ENCODE results near the gene TRIM28. TPM values are rescaled to one million over a fixed set of nuclear protein-coding genes. Genes with fewer than 3 reads are reported as not detected.

Gene TRIM28
- total RNA-seq, 2 experiments from 2014 or later, result 345 TPM

- Mint-ChIP-seq H3K9me3 (no peaks in the 10 kb centered on the region), H3K4me1 (peaks cover 46% of the 10 kb centered on the region), H3K27me3 (no peaks in the 10 kb centered on the region), H3K4me3 (peak overlapping the region; percentile 80), H3K27ac (peak overlapping the region; percentile 84), H3K36me3 (ENCODE audit: low read depth) (peaks cover 23% of the 10 kb centered on the region)
- POLR2A ChIA-PET, result interaction anchor here (0.8 to 2.5 kb wide), 12 partner anchors 13 to 330 kb away, joined by 3 to 13 read pairs (median 5); partner anchors contain the start of genes CHMP2A, TRIM28, UBE2M and ZNF274
- CTCF ChIA-PET, result interaction anchor here (0.6 to 2.1 kb wide), 35 partner anchors 8 to 1049 kb away, joined by 3 to 33 read pairs (median 3); partner anchors contain the start of genes CHMP2A, TRIM28, UBE2M and ZNF132
- peak; percentile 97 for DNase-seq
These were observed 29.9 kb upstream of the TRIM28 start for GRCh38 chr19:58513694-58514563.

GRCh38 chr19:58514564-58515022 is 29.3 kb upstream of the TRIM28 start:
- ChIA-PET POLR2A (interaction anchor here (1.0 to 2.5 kb wide), 10 partner anchors 15 to 331 kb away, joined by 3 to 13 read pairs (median 6); partner anchors contain the start of genes CHMP2A, TRIM28, UBE2M and ZNF274), CTCF (interaction anchor here (0.6 to 2.1 kb wide), 34 partner anchors 7 to 1049 kb away, joined by 3 to 33 read pairs (median 3); partner anchors contain the start of genes CHMP2A, TRIM28, UBE2M and ZNF132)
- H3K27ac Mint-ChIP-seq, result peak overlapping the region; percentile 76
- H3K36me3 Mint-ChIP-seq (ENCODE audit: low read depth), result peaks cover 30% of the 10 kb centered on the region
- H3K27me3 Mint-ChIP-seq, result no peaks in the 10 kb centered on the region
- H3K9me3 Mint-ChIP-seq, result no peaks in the 10 kb centered on the region
- no peak for DNase-seq
- peaks cover 48% of the 10 kb centered on the region for H3K4me1 Mint-ChIP-seq
- H3K4me3 Mint-ChIP-seq, result peak overlapping the region; percentile 80

GRCh38 chr19:58515259-58515658 is 28.6 kb upstream of the TRIM28 start:
- Mint-ChIP-seq H3K9me3 (no peaks in the 10 kb centered on the region), H3K36me3 (ENCODE audit: low read depth) (peaks cover 31% of the 10 kb centered on the region), H3K4me3 (peak overlapping the region; percentile 28), H3K4me1 (peaks cover 53% of the 10 kb centered on the region), H3K27me3 (no peaks in the 10 kb centered on the region), H3K27ac (peak overlapping the region; percentile 59)
- no peak for DNase-seq
- CTCF ChIA-PET, result no interaction called here
- POLR2A ChIA-PET, result interaction anchor here (1.2 to 2.5 kb wide), 3 partner anchors 16 to 60 kb away, joined by 3 to 13 read pairs (median 7); partner anchors contain the start of gene CHMP2A

GRCh38 chr19:58516246-58516836 is 27.5 kb upstream of the TRIM28 start:
- POLR2A ChIA-PET, result no interaction called here
- H3K27me3 Mint-ChIP-seq, result no peaks in the 10 kb centered on the region
- peaks cover 31% of the 10 kb centered on the region for H3K36me3 Mint-ChIP-seq (ENCODE audit: low read depth)
- peak overlapping the region; percentile 59 for H3K27ac Mint-ChIP-seq
- H3K4me3 Mint-ChIP-seq, result no peak overlapping the region
- CTCF ChIA-PET, result interaction anchor here (1.2 kb wide), 1 partner anchor 65 kb away, joined by 3 read pairs; no protein-coding TSS in a partner anchor
- peaks cover 57% of the 10 kb centered on the region for H3K4me1 Mint-ChIP-seq
- no peaks in the 10 kb centered on the region for H3K9me3 Mint-ChIP-seq
- DNase-seq, result no peak

GRCh38 chr19:58516964-58517833 is 26.7 kb upstream of the TRIM28 start:
- ChIA-PET POLR2A (interaction anchor here (3.3 to 4.2 kb wide), 5 partner anchors 28 to 63 kb away, joined by 19 to 57 read pairs (median 43); partner anchors contain the start of genes CHMP2A, TRIM28 and UBE2M), CTCF (interaction anchor here (1.2 kb wide), 2 partner anchors 63 to 64 kb away, joined by 3 read pairs; no protein-coding TSS in a partner anchor)
- Mint-ChIP-seq H3K9me3 (no peaks in the 10 kb centered on the region), H3K27ac (peak overlapping the region; percentile 26), H3K4me1 (peaks cover 60% of the 10 kb centered on the region), H3K27me3 (no peaks in the 10 kb centered on the region), H3K4me3 (peak overlapping the region; percentile 21), H3K36me3 (ENCODE audit: low read depth) (peaks cover 31% of the 10 kb centered on the region)
- no peak for DNase-seq

- H3K4me1 Mint-ChIP-seq, result peaks cover 57% of the 10 kb centered on the region
- H3K4me3 Mint-ChIP-seq, result peak overlapping the region; percentile 94
- H3K9me3 Mint-ChIP-seq, result no peaks in the 10 kb centered on the region
- H3K27me3 Mint-ChIP-seq, result no peaks in the 10 kb centered on the region
- H3K27ac Mint-ChIP-seq, result peak overlapping the region; percentile 99
- POLR2A ChIA-PET, result interaction anchor here (0.9 to 4.2 kb wide), 19 partner anchors 10 to 365 kb away, joined by 3 to 57 read pairs (median 5); partner anchors contain the start of genes CHMP2A, MZF1, RPS5 and TRIM28
- H3K36me3 Mint-ChIP-seq (ENCODE audit: low read depth), result peaks cover 31% of the 10 kb centered on the region
- CTCF ChIA-PET, result interaction anchor here (0.6 to 3.0 kb wide), 21 partner anchors 14 to 336 kb away, joined by 3 to 49 read pairs (median 6); partner anchors contain the start of genes CHMP2A, UBE2M and ZNF274
- DNase-seq, result no peak
These were observed 25.4 kb upstream of the TRIM28 start for GRCh38 chr19:58518256-58519086.

GRCh38 chr19:58519087-58519354 is 24.8 kb upstream of the TRIM28 start:
- ChIA-PET POLR2A (interaction anchor here (0.9 to 4.2 kb wide), 20 partner anchors 9 to 365 kb away, joined by 3 to 57 read pairs (median 4); partner anchors contain the start of genes CHMP2A, MZF1, RPS5 and TRIM28), CTCF (interaction anchor here (0.7 to 3.0 kb wide), 19 partner anchors 14 to 336 kb away, joined by 3 to 49 read pairs (median 6); partner anchors contain the start of genes CHMP2A, UBE2M and ZNF274)
- Mint-ChIP-seq H3K4me1 (peaks cover 51% of the 10 kb centered on the region), H3K36me3 (ENCODE audit: low read depth) (peaks cover 31% of the 10 kb centered on the region), H3K9me3 (no peaks in the 10 kb centered on the region), H3K27me3 (no peaks in the 10 kb centered on the region), H3K27ac (peak overlapping the region; percentile 99), H3K4me3 (peak overlapping the region; percentile 94)
- DNase-seq, result peak; percentile 60

GRCh38 chr19:58519355-58520256 is 24.3 kb upstream of the TRIM28 start, which contains the start of gene ZBTB45:
Gene ZBTB45 (minus strand): TSS chr19:58519810. CDS start chr19:58517673, 2,137 bp downstream.
- CTCF ChIA-PET, result interaction anchor here (0.6 to 3.0 kb wide), 46 partner anchors 9 to 517 kb away, joined by 3 to 49 read pairs (median 4); partner anchors contain the start of genes CHMP2A, TRIM28, UBE2M and ZNF132
- POLR2A ChIA-PET, result interaction anchor here (0.7 to 4.2 kb wide), 35 partner anchors 9 to 838 kb away, joined by 3 to 57 read pairs (median 4); partner anchors contain the start of genes CHMP2A, ERVK3-1, MZF1 and RPS5
- no peaks in the 10 kb centered on the region for H3K27me3 Mint-ChIP-seq

GRCh38 chr19:58520257-58520599 is 23.6 kb upstream of the TRIM28 start:
- H3K9me3 Mint-ChIP-seq, result no peaks in the 10 kb centered on the region
- no peaks in the 10 kb centered on the region for H3K27me3 Mint-ChIP-seq
- peaks cover 27% of the 10 kb centered on the region for H3K36me3 Mint-ChIP-seq (ENCODE audit: low read depth)
- peak overlapping the region; percentile 99 for H3K27ac Mint-ChIP-seq
- POLR2A ChIA-PET, result interaction anchor here (0.7 to 4.2 kb wide), 29 partner anchors 8 to 839 kb away, joined by 3 to 57 read pairs (median 5); partner anchors contain the start of genes CHMP2A, ERVK3-1, MZF1 and RPS5
- CTCF ChIA-PET, result interaction anchor here (0.6 to 3.0 kb wide), 43 partner anchors 9 to 518 kb away, joined by 3 to 49 read pairs (median 4); partner anchors contain the start of genes CHMP2A, TRIM28, UBE2M and ZNF132
- peaks cover 42% of the 10 kb centered on the region for H3K4me1 Mint-ChIP-seq
- no peak for DNase-seq
- peak overlapping the region; percentile 94 for H3K4me3 Mint-ChIP-seq

More at GRCh38 chr19:58519355-58520256, 24.3 kb upstream of the TRIM28 start, which contains the start of gene ZBTB45:
- Mint-ChIP-seq H3K36me3 (ENCODE audit: low read depth) (peaks cover 31% of the 10 kb centered on the region), H3K4me1 (peaks cover 46% of the 10 kb centered on the region), H3K4me3 (peak within 1 kb of the TSS; percentile 94), H3K27ac (peak within 1 kb of the TSS; percentile 99), H3K9me3 (no peaks in the 10 kb centered on the region)
- peak; percentile 92 for DNase-seq

- CTCF ChIA-PET, result interaction anchor here (1.0 to 3.0 kb wide), 3 partner anchors 8 to 58 kb away, joined by 5 to 49 read pairs (median 14); partner anchors contain the start of gene TRIM28
- H3K27me3 Mint-ChIP-seq, result no peaks in the 10 kb centered on the region
These were observed 22.2 kb upstream of the TRIM28 start for GRCh38 chr19:58521651-58522050.

More at GRCh38 chr19:58521651-58522050, 22.2 kb upstream of the TRIM28 start:
- H3K36me3 Mint-ChIP-seq (ENCODE audit: low read depth), result peaks cover 16% of the 10 kb centered on the region
- H3K9me3 Mint-ChIP-seq, result no peaks in the 10 kb centered on the region
- H3K4me3 Mint-ChIP-seq, result no peak overlapping the region
- POLR2A ChIA-PET, result interaction anchor here (1.0 to 4.2 kb wide), 4 partner anchors 24 to 58 kb away, joined by 3 to 30 read pairs (median 11); partner anchors contain the start of gene ZNF446
- H3K27ac Mint-ChIP-seq, result no peak overlapping the region
- H3K4me1 Mint-ChIP-seq, result peaks cover 31% of the 10 kb centered on the region
- DNase-seq, result no peak
